Neural progenitor cell (in vitro differentiated cells): ENCODE results near the gene OR3A1.
"Not testable (repeated sequence)": the region's sequence is repeated elsewhere in the genome, so short reads cannot be mapped to it uniquely, and the experiment has no call there.

ENCODE experiments used
- EZH2 ChIP-seq: fragments of 200-600 bp; sonication (generic); IDR thresholded peaks from 2 replicates; pipeline ENCODE4 v1.6.1; 2017; ENCODE audit warnings: antibody characterized with exemption, mild to moderate bottlenecking, moderate library complexity
- TF ChIP-seq, protein P1 (sequence below): fragments of 200-600 bp; sonication (generic); IDR thresholded peaks from 2 replicates; pipeline ENCODE4 v1.5.1; 2017; ENCODE audit warnings: antibody characterized with exemption, mild to moderate bottlenecking

DNA sequence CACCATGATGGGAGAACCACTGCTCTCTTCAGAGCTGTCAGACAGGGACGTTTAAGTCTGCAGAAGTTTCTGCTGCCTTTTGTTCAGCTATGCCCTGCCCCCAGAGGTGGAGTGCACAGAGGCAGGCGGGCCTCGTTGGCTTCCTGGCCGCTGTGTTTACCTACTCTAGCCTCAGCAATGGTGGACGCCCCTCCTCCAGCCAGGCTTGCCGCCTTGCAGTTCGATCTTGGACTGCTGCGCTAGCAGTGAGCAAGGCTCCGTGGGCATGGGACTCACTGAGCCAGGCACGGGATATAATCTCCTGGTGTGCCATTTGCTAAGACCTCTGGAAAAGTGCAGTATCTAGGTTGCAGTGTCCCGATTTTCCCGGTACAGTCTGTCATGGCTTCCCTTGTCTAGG, 44.6 kb upstream of the OR3A1 start:
- TF ChIP-seq, protein P1, sequence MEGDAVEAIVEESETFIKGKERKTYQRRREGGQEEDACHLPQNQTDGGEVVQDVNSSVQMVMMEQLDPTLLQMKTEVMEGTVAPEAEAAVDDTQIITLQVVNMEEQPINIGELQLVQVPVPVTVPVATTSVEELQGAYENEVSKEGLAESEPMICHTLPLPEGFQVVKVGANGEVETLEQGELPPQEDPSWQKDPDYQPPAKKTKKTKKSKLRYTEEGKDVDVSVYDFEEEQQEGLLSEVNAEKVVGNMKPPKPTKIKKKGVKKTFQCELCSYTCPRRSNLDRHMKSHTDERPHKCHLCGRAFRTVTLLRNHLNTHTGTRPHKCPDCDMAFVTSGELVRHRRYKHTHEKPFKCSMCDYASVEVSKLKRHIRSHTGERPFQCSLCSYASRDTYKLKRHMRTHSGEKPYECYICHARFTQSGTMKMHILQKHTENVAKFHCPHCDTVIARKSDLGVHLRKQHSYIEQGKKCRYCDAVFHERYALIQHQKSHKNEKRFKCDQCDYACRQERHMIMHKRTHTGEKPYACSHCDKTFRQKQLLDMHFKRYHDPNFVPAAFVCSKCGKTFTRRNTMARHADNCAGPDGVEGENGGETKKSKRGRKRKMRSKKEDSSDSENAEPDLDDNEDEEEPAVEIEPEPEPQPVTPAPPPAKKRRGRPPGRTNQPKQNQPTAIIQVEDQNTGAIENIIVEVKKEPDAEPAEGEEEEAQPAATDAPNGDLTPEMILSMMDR = not testable (repeated sequence)
- TF ChIP-seq EZH2 = not testable (repeated sequence)
